Posterior cingulate gyrus (tissue), 11 donors: ENCODE data around the gene ANKH.
A peak's percentile ranks its signal among the peaks of the same experiment; 100 is the strongest.

ENCODE experiments used
- DNase-seq, 10 donors: peaks; one replicate each; pipeline versions ENCODE4 v3.0.0 to v3.0.0-alpha.2; 2020 to 2021; ENCODE audit warnings: mixed read lengths in 3 of 10
- intact Hi-C: fragments of 100-400 bp; cut with DNase I; formaldehyde crosslinking; loops from one replicate; pipeline ENCODE4 v1.15.1; 2023

ANKH gene

GRCh38 chr5:14705556-14705955 is 166.0 kb downstream of the ANKH start:
- DNase-seq = no peak
- intact Hi-C loops = no loop called here

GRCh38 chr5:14702238-14702839 is 169.2 kb downstream of the ANKH start:
- no peak for DNase-seq
- intact Hi-C loops = no loop called here

GRCh38 chr5:14701556-14701955 is 170.0 kb downstream of the ANKH start:
- peak in 1 of 10 donors; percentile 59 for DNase-seq

GRCh38 chr5:14700478-14701436 is 170.8 kb downstream of the ANKH start:
- no peak for DNase-seq
- intact Hi-C loops = no loop called here

More at GRCh38 chr5:14701556-14701955, 170.0 kb downstream of the ANKH start:
- intact Hi-C loops = no loop called here

- DNase-seq = no peak
- intact Hi-C loops = no loop called here
Observed at GRCh38 chr5:14699807-14700400, 171.7 kb downstream of the ANKH start.

- intact Hi-C loops = no loop called here
- no peak for DNase-seq
Observed at GRCh38 chr5:14699159-14699558, 172.4 kb downstream of the ANKH start.

GRCh38 chr5:14698495-14698894 is 173.1 kb downstream of the ANKH start:
- no peak for DNase-seq
- intact Hi-C loops = no loop called here

- intact Hi-C loops = no loop called here
- no peak for DNase-seq
Observed at GRCh38 chr5:14696851-14697250, 174.7 kb downstream of the ANKH start.

- no peak for DNase-seq
- intact Hi-C loops = no loop called here
Observed at GRCh38 chr5:14696057-14696456, 175.5 kb downstream of the ANKH start.

- no peak for DNase-seq
- intact Hi-C loops = no loop called here
Observed at GRCh38 chr5:14695152-14695551, 176.4 kb downstream of the ANKH start.

- intact Hi-C loops = no loop called here
- DNase-seq = no peak
Observed at GRCh38 chr5:14693070-14693469, 178.5 kb downstream of the ANKH start.

GRCh38 chr5:14687023-14687665 is 184.4 kb downstream of the ANKH start:
- intact Hi-C loops = loop anchor here (5.0 kb wide), 1 partner anchor 40 kb away; no protein-coding TSS in a partner anchor
- DNase-seq = no peak

GRCh38 chr5:14686517-14686916 is 185.1 kb downstream of the ANKH start:
- no peak for DNase-seq
- intact Hi-C loops = loop anchor here (5.0 kb wide), 1 partner anchor 41 kb away; no protein-coding TSS in a partner anchor

GRCh38 chr5:14685757-14686156 is 185.8 kb downstream of the ANKH start:
- DNase-seq = peak in 3 of 10 donors; percentile 44 to 87 (median 67)
- intact Hi-C loops = loop anchor here (1.0 to 5.0 kb wide), 2 partner anchors 42 to 318 kb away; no protein-coding TSS in a partner anchor

GRCh38 chr5:14684757-14685156 is 186.8 kb downstream of the ANKH start:
- DNase-seq = no peak
- intact Hi-C loops = loop anchor here (1.0 to 5.0 kb wide), 2 partner anchors 43 to 319 kb away; no protein-coding TSS in a partner anchor

- intact Hi-C loops = no loop called here
- no peak for DNase-seq
Observed at GRCh38 chr5:14683906-14684455, 187.6 kb downstream of the ANKH start.

GRCh38 chr5:14681236-14681752 is 190.3 kb downstream of the ANKH start:
- intact Hi-C loops = no loop called here
- peak in 1 of 10 donors; percentile 74 for DNase-seq

GRCh38 chr5:14679595-14679994 is 192.0 kb downstream of the ANKH start:
- intact Hi-C loops = no loop called here

GRCh38 chr5:14678773-14679334 is 192.7 kb downstream of the ANKH start:
- no peak for DNase-seq
- intact Hi-C loops = no loop called here

More at GRCh38 chr5:14679595-14679994, 192.0 kb downstream of the ANKH start:
- no peak for DNase-seq

- no peak for DNase-seq
Observed at GRCh38 chr5:14676320-14676719, 195.3 kb downstream of the ANKH start.

More at GRCh38 chr5:14676320-14676719, 195.3 kb downstream of the ANKH start:
- intact Hi-C loops = no loop called here
